ENCODE measurements around the gene CNTFR. TPM values are rescaled to one million over a fixed set of nuclear protein-coding genes. Genes with fewer than 3 reads are reported as not detected.

CNTFR gene
- total RNA-seq, 2 experiments from 2014 or later: not detected

DNA sequence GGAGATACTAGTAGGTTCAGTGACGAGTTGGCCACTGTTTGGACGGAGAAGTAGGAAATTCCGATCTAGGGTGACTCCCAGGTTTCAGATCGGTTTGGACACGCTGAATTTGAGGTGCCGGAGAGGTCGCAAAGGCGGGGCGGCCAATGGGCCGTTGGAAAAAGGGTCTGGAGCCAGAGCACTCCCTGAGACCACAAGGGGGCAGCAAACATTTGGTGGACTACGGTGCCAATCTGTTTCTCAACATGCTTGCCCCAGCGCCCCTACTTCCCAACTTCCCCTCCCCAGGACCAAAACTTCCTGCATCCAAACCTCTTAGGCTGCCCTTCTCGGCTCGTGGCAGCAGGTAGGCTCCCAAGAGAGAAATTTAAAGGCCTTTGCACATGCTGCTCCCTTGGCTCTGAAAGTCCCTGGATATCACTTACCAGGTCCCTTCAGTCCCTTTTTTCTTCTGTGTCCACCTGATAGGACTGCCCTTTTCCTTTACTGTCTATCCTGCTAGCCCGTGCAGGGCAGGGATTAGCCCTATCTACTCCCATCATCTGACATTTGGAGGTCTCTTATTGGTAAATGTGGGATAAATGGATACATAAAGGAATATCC lies 23.4 kb upstream of the CNTFR start:
- H3K4me3 Mint-ChIP-seq: peak overlapping the region; percentile 89
- DNase-seq: peak; percentile 78

DNA sequence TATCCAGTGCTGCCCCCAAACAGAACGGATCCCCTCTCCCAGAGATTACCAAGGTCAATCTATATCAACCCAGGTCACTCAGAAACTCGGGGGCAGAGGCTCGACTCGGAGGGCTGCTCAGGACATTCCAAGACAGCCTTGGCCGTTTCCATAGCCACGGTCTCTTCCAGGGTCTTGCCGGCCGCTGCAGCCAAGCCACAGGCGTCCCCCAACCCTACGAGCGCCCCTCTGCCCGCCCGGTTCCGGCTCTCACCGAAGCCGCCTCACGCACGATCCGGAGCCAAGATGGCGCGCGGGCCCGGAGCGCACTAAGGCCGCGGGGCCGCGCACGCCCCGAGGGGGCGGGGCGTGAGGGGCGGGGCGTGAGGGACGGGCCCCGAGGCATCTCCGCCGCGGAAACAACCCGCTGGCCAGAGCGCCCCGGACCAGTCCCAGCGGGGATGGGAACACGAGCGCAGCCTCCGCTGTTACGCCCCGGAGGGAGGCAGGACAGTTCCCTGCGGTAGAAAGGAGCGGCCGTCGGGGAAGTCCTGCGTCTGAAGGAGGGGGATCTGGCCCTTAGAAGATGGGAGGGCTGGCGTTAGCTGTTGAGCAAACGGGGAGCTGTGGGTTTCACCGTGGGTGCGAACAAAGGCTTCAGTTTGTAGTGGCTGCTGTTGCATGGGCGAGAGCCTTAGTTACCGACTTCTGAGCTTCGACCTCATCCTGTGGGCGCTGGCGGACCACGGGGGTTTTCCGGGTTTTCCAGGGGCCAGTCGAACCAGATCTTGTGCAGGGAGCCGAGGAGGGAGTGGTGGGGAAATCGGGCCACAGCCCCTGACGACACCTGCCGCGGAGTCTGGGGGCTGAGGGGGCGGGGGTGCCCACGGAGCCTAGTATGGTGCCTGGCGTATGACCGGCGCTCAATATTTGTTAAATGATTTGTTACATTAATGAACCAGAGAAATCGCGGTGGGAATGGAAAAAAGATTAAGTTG lies 22.6 kb upstream of the CNTFR start, which contains the start of gene RPP25L:
RPP25L (minus strand) TSS at position 287 of the 977 bp plus-strand sequence. CDS start 801 bp downstream, outside the sequence.
- Mint-ChIP-seq H3K9me3 (no peaks in the 10 kb centered on the region), H3K4me3 (peak within 1 kb of the TSS; percentile 89), H3K27ac (peak within 1 kb of the TSS; percentile 85), H3K36me3 (peaks cover 3% of the 10 kb centered on the region), H3K4me1 (ENCODE audit: low read depth) (peaks cover 21% of the 10 kb centered on the region), H3K27me3 (no peaks in the 10 kb centered on the region)
- intact Hi-C loops (cut with micrococcal nuclease): loop anchor here (1.0 to 2.0 kb wide), 6 partner anchors 8 to 235 kb away; partner anchors contain the start of genes DCTN3, DNAI1, FAM219A and MYORG
- peak; percentile 88 for DNase-seq
- ChIA-PET CTCF (interaction anchor here (0.6 to 5.7 kb wide), 11 partner anchors 8 to 563 kb away, joined by 3 to 135 read pairs (median 5); partner anchors contain the start of genes DCTN3, GALT, SIGMAR1 and UBAP2), POLR2A (interaction anchor here (1.0 to 1.8 kb wide), 5 partner anchors 8 to 208 kb away, joined by 3 to 4 read pairs (median 4); partner anchors contain the start of genes DCTN3 and SIGMAR1)

More for the DNA sequence above, 23.4 kb upstream of the CNTFR start:
- Mint-ChIP-seq H3K27ac (peak overlapping the region; percentile 85), H3K36me3 (peaks cover 3% of the 10 kb centered on the region), H3K27me3 (no peaks in the 10 kb centered on the region), H3K4me1 (ENCODE audit: low read depth) (peaks cover 21% of the 10 kb centered on the region), H3K9me3 (no peaks in the 10 kb centered on the region)
- intact Hi-C loops (cut with micrococcal nuclease): loop anchor here (1.0 to 2.0 kb wide), 7 partner anchors 7 to 236 kb away; partner anchors contain the start of genes DCTN3, DNAI1, FAM219A and MYORG
- CTCF ChIA-PET: interaction anchor here (0.8 to 5.7 kb wide), 13 partner anchors 8 to 90 kb away, joined by 3 to 135 read pairs (median 4); partner anchors contain the start of genes ARID3C, DCTN3, GALT and SIGMAR1
- POLR2A ChIA-PET: interaction anchor here (1.0 to 1.8 kb wide), 4 partner anchors 8 to 209 kb away, joined by 3 to 4 read pairs (median 4); partner anchors contain the start of genes DCTN3 and SIGMAR1

DNA sequence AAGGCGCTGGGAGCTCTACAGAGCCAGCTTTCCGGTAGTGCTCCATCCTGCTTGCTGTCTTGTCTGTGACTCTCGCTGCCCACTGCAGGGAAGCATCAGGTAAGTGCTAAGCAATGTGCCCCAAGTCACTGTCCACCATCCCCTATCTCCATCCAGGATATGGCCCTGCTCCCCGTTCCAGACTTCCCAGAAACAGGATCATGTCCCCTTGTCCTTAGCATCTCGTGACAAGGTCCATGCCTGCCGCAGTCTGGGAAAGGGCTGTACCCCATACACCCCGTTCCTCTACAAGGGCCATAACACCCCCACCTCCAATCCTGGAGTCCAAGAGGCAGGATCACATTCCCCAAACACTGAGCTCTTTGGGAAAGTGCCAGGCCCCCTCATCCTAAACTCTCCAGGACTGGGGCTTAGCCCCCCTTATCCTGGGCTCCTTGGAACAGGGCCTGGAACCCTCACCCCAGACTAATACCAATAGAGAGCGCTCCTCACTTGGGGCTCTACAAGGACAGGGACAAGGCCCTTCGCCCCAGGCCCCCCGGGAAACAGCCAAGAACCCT lies 21.8 kb upstream of the CNTFR start:
- peak; percentile 16 for DNase-seq
- ChIA-PET POLR2A (interaction anchor here (1.1 to 1.8 kb wide), 2 partner anchors 9 to 26 kb away, joined by 4 read pairs; partner anchors contain the start of genes DCTN3 and SIGMAR1), CTCF (interaction anchor here (0.6 to 5.7 kb wide), 5 partner anchors 9 to 87 kb away, joined by 4 to 135 read pairs (median 5); partner anchors contain the start of gene SIGMAR1)
- H3K27ac Mint-ChIP-seq: peak overlapping the region; percentile 85
- intact Hi-C loops (cut with micrococcal nuclease): no loop called here
- peaks cover 21% of the 10 kb centered on the region for H3K4me1 Mint-ChIP-seq (ENCODE audit: low read depth)
- H3K9me3 Mint-ChIP-seq: no peaks in the 10 kb centered on the region
- no peaks in the 10 kb centered on the region for H3K27me3 Mint-ChIP-seq
- H3K36me3 Mint-ChIP-seq: peaks cover 3% of the 10 kb centered on the region
- peak overlapping the region; percentile 89 for H3K4me3 Mint-ChIP-seq

DNA sequence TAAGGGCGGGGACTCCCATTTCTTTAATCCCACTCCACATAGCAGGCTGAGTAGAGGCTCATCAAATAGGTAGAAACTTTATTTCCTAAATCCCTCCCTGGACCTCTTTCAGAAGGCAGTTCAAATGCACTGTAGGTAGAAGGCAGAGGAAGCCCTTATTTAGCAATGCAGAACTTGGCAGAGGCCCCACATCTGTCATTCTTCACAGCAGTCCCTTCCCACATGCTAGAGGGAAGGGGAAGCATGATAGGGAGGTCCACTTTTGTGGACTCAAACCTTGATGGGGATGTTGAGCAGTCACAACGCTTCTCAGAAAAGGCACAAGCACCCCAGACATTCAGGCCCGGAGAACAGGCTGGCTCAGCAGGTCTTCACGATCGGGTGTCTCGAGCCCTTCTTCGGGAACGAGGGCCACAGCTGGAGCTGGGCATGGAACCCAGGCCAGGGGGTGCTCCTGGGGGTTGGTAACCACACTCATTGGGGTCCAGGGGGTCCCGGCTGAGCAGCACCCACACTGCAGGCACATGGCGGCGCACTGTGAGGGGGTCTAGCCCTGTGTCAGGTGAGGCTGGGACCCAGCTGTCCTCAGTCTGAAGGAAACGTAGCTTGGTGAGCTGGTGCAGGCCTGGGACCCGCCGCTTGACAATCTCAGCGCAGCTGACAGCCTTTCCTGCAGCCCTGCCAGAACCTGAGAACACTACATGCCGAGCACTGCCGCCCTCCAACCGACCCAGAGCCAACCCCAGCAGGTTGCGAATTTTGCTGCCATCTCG lies 21.1 kb upstream of the CNTFR start:
- H3K27me3 Mint-ChIP-seq: no peaks in the 10 kb centered on the region

DNA sequence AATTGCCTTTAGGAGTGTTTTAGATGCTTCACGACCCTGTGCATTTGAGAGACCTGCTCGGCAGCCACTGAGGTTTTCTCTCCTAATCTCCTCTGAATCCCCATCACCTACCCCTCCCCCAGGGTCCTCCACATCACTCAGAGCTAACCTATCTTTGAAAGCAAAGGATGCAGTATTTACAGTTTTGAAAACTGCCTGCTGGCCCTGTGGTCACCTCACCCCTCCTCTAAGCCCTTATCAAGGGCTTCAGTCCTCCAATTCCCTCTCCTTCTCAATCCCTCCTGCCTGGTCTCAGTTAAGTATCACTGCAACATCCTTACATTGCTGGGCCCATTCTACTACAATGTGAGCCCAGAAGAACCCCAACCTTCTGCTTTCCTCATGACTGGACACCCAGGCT lies 17.8 kb upstream of the CNTFR start:
- H3K4me3 Mint-ChIP-seq: no peak overlapping the region
- ChIA-PET POLR2A (no interaction called here), CTCF (interaction anchor here (0.8 to 4.9 kb wide), 6 partner anchors 13 to 232 kb away, joined by 3 to 49 read pairs (median 6); partner anchors contain the start of genes DCTN3, GALT and SIGMAR1)
- no peak for DNase-seq
- no peaks in the 10 kb centered on the region for H3K9me3 Mint-ChIP-seq
- H3K4me1 Mint-ChIP-seq (ENCODE audit: low read depth): peaks cover 14% of the 10 kb centered on the region
- H3K27me3 Mint-ChIP-seq: no peaks in the 10 kb centered on the region
- no peak overlapping the region for H3K27ac Mint-ChIP-seq
- intact Hi-C loops (cut with micrococcal nuclease): no loop called here
- peaks cover 3% of the 10 kb centered on the region for H3K36me3 Mint-ChIP-seq

More for the DNA sequence above, 21.1 kb upstream of the CNTFR start:
- no peak overlapping the region for H3K27ac Mint-ChIP-seq
- CTCF ChIA-PET: interaction anchor here (0.6 to 5.7 kb wide), 4 partner anchors 8 to 63 kb away, joined by 4 to 135 read pairs (median 5); partner anchors contain the start of gene SIGMAR1
- DNase-seq: no peak
- peaks cover 21% of the 10 kb centered on the region for H3K4me1 Mint-ChIP-seq (ENCODE audit: low read depth)
- no peaks in the 10 kb centered on the region for H3K9me3 Mint-ChIP-seq
- peak overlapping the region; percentile 89 for H3K4me3 Mint-ChIP-seq
- POLR2A ChIA-PET: interaction anchor here (1.1 to 1.8 kb wide), 2 partner anchors 10 to 27 kb away, joined by 4 read pairs; partner anchors contain the start of genes DCTN3 and SIGMAR1
- intact Hi-C loops (cut with micrococcal nuclease): no loop called here
- peaks cover 3% of the 10 kb centered on the region for H3K36me3 Mint-ChIP-seq

DNA sequence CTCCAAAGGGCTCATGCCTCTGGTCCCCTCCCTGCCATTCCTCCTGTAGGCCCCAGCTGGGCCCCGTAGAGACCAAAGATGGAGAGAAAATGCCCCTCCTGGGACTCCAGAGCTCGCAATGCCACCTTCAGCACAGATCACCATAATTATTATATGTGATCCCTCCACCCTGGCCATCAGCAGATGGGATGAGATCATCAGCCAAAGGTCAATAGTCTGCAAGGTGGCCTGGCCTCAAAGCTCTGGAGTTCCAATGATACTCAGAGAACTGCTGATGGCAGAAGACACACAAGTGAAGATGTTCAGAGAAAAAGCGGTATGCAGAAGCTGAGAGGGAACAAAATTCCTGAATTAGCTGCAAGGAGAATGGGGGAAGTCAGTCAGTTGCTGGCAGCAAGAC lies 17.4 kb upstream of the CNTFR start:
- no peak overlapping the region for H3K4me3 Mint-ChIP-seq

DNA sequence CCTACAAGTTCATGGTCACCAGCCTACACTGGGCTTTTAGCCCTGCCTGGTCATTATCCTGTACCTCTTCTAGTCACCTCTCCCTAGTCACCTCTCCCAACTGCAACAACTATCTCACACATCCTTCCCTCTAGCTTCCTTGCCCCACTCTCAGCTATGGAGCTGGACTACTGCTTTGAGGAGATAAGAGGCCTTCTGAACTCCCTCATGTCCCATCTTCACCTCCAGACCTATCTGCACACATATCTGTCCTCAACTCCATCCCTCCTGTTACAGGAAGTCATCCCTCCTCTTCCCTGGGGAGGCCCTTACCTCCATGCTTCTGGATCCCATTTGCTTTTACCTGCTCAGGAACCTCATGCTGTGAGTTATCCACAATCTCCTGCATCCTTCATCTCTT lies 16.7 kb upstream of the CNTFR start:
- Mint-ChIP-seq H3K9me3 (no peaks in the 10 kb centered on the region), H3K27ac (no peak overlapping the region), H3K36me3 (peaks cover under 1% of the 10 kb centered on the region), H3K4me1 (ENCODE audit: low read depth) (peaks cover 9% of the 10 kb centered on the region), H3K27me3 (no peaks in the 10 kb centered on the region), H3K4me3 (no peak overlapping the region)
- no peak for DNase-seq
- ChIA-PET CTCF (interaction anchor here (0.9 to 4.9 kb wide), 5 partner anchors 14 to 195 kb away, joined by 3 to 49 read pairs (median 8); partner anchors contain the start of gene SIGMAR1), POLR2A (interaction anchor here (0.6 kb wide), 1 partner anchor 550 kb away, joined by 3 read pairs; no protein-coding TSS in a partner anchor)
- intact Hi-C loops (cut with micrococcal nuclease): no loop called here

More for the DNA sequence above, 17.4 kb upstream of the CNTFR start:
- DNase-seq: no peak
- no peak overlapping the region for H3K27ac Mint-ChIP-seq
- no peaks in the 10 kb centered on the region for H3K27me3 Mint-ChIP-seq
- POLR2A ChIA-PET: no interaction called here
- peaks cover 3% of the 10 kb centered on the region for H3K36me3 Mint-ChIP-seq
- intact Hi-C loops (cut with micrococcal nuclease): no loop called here
- peaks cover 12% of the 10 kb centered on the region for H3K4me1 Mint-ChIP-seq (ENCODE audit: low read depth)
- CTCF ChIA-PET: interaction anchor here (0.9 to 4.9 kb wide), 6 partner anchors 13 to 59 kb away, joined by 3 to 49 read pairs (median 6); partner anchors contain the start of genes DCTN3, GALT and SIGMAR1
- H3K9me3 Mint-ChIP-seq: no peaks in the 10 kb centered on the region

DNA sequence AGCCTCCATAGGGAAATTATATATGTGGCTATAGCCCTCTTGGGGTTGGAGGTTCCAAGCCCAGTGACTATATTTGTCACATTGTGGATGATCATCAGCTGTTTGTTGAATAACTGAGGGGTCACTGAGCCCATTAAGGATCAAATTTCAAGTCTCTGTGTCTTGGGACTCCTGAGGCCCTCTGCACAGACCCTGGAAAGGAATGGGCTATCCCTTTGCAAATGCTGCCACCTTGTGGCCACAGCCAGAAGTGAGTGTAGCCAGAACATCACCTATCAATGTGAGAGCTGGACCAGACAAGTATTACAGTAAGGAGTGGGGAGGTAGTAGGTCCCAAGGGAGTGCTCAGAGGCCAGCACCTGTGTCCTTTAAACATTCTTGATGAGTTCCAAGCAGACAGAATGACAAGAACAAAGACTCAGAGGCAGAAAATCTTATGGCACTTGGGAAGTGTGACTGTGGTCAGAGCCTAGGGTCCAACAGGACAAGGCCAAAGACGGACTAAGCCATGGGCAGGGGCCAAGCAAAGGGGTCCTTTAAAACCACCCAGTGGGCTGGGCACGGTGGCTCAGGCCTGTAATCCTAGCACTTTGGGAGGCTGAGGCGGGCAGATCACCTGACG lies 14.2 kb upstream of the CNTFR start:
- CTCF ChIA-PET: interaction anchor here (0.5 to 4.9 kb wide), 43 partner anchors 8 to 474 kb away, joined by 3 to 49 read pairs (median 5); partner anchors contain the start of genes CCL27, DCTN3, MYORG and RPP25L
- Mint-ChIP-seq H3K27me3 (no peaks in the 10 kb centered on the region), H3K4me3 (no peak overlapping the region), H3K27ac (no peak overlapping the region), H3K9me3 (no peaks in the 10 kb centered on the region), H3K36me3 (no peaks in the 10 kb centered on the region), H3K4me1 (ENCODE audit: low read depth) (no peaks in the 10 kb centered on the region)
- POLR2A ChIA-PET: no interaction called here
- DNase-seq: peak; percentile 85
- intact Hi-C loops (cut with micrococcal nuclease): loop anchor here (1.0 kb wide), 1 partner anchor 55 kb away; no protein-coding TSS in a partner anchor

DNA sequence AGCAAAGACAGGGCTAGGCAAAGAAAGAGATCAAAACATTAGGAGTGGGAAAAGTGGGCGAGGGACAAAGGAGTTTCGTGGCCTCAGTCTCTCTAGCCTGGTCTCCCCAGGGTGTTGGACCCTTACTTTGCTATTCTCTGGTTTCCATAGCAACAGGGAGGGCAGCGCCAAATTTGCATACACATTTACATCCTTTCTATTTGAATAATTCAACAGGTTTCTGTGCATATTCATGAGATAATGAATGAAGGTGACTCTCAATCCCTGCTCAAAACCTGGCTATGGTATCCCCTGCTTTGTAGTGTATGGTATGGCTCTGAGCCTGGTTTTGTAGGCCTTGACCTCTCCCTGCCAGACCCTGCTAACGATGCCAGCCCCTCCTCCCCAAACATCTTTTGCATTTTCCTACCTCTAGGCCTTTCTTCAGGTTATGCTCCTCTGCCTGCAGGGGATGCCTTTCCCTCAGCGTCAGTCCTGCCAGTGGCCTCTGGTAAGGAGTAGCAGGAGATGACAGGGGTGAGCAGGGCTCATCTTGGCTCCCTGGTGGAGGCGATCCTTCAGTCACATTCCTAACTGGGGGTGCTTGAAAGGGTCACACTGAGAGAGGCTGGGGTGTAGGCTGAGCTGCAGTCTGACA lies 12.5 kb upstream of the CNTFR start:
- Mint-ChIP-seq H3K36me3 (no peaks in the 10 kb centered on the region), H3K4me3 (no peak overlapping the region), H3K9me3 (no peaks in the 10 kb centered on the region), H3K4me1 (ENCODE audit: low read depth) (no peaks in the 10 kb centered on the region), H3K27ac (no peak overlapping the region), H3K27me3 (no peaks in the 10 kb centered on the region)
- intact Hi-C loops (cut with micrococcal nuclease): no loop called here
- CTCF ChIA-PET: interaction anchor here (0.8 to 3.0 kb wide), 11 partner anchors 9 to 528 kb away, joined by 3 to 32 read pairs (median 4); no protein-coding TSS in a partner anchor
- POLR2A ChIA-PET: no interaction called here
- no peak for DNase-seq

DNA sequence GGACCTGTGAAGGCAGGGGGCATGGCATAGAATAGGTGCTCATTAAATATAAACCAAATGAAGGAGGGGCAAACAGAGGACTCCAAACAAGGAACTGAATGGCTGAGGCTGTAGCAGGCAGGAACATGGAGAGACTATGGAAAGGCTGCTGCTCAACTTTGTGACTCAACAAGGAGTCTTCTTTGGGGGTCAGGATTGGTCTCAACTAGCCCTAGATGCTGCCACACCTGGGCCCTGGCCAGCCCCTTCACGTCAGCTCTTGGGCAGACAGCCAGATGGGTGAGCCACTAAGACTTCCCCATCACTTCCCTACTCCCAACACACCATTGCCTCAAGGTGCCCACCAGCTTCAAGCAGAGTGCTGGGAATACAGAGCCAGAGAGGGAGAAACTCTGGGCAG lies 11.4 kb upstream of the CNTFR start:
- ChIA-PET POLR2A (no interaction called here), CTCF (interaction anchor here (1.0 to 1.6 kb wide), 4 partner anchors 10 to 197 kb away, joined by 3 to 6 read pairs (median 4); no protein-coding TSS in a partner anchor)
- DNase-seq: no peak
- Mint-ChIP-seq H3K36me3 (no peaks in the 10 kb centered on the region), H3K27me3 (peaks cover 3% of the 10 kb centered on the region), H3K4me1 (ENCODE audit: low read depth) (no peaks in the 10 kb centered on the region), H3K27ac (no peak overlapping the region), H3K4me3 (no peak overlapping the region), H3K9me3 (no peaks in the 10 kb centered on the region)
- intact Hi-C loops (cut with micrococcal nuclease): no loop called here

Data from activated CD4-positive, alpha-beta memory T cell treated with anti-CD3 and anti-CD28 coated beads for 36 hours (primary cell).